GM21528 (cell line): Measurements from ENCODE around the gene KLRC4.
A peak's percentile ranks its signal among the peaks of the same experiment; 100 is the strongest.
"Not testable (repeated sequence)": the region's sequence is repeated elsewhere in the genome, so short reads cannot be mapped to it uniquely, and the experiment has no call there.

Source experiments
- ATAC-seq: cut with Tn5 transposase; IDR thresholded peaks from one replicate; pipeline ENCODE4 v1.9.1; 2021; ENCODE audit warnings: mild to moderate bottlenecking, moderate library complexity; ENCODE audit not compliant: unreplicated experiment, low FRiP score

Gene KLRC4

DNA sequence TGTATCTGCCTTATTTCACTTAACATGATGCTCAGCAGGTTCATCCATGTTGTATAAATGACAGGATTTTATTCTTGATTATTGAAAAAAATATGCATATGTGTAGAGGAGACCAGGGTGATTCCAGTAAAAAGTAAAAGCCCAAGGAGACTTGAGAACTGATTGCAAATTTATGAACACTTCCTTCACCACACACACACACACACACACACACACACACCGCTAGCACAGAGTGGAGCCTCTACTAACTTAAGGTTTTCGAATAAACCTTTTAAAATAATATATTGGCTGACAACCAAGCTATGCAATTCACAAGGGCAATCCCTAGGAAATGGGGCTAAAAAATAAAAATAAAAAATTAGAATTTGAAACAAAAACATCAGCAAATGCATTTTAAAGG, 11.4 kb downstream of the KLRC4 start:
- ATAC-seq = no peak

GRCh38 chr12:10397296-10397695, 12.3 kb downstream of the KLRC4 start:
- ATAC-seq = no peak

GRCh38 chr12:10396176-10396575, 13.4 kb downstream of the KLRC4 start:
- ATAC-seq = not testable (repeated sequence)

- ATAC-seq = peak; percentile 72
Observed at GRCh38 chr12:10395390-10395998, 14.1 kb downstream of the KLRC4 start.

DNA sequence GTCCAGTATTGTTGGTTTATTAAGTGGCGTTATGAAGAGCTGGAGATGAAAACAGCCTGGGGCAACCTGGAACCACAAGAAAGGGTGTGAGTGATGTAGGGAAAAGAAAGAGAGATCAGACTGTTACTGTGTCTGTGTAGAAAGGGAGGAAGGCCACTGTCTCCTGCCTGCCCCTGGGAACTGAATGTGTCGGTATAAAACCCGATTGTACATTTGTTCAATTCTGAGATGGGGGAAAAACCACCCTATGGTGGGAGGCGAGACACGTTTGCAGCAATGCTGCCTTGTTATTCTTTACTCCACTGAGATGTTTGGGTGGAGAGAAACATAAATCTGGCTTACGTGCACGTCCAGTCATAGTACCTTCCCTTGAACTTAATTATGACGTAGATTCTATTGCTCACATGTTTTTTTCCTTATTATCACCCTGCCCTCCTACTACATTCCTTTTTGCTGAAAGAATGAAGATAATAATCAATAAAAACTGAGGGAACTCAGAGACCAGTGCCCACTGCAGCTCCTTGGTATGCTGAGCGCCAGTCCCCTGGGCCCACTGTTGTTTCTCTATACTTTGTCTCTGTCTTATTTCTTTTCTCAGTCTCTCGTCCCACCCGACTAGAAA, 14.9 kb downstream of the KLRC4 start:
- ATAC-seq = not testable (repeated sequence)

- no peak for ATAC-seq
Observed at GRCh38 chr12:10393291-10393690, 16.3 kb downstream of the KLRC4 start.

DNA sequence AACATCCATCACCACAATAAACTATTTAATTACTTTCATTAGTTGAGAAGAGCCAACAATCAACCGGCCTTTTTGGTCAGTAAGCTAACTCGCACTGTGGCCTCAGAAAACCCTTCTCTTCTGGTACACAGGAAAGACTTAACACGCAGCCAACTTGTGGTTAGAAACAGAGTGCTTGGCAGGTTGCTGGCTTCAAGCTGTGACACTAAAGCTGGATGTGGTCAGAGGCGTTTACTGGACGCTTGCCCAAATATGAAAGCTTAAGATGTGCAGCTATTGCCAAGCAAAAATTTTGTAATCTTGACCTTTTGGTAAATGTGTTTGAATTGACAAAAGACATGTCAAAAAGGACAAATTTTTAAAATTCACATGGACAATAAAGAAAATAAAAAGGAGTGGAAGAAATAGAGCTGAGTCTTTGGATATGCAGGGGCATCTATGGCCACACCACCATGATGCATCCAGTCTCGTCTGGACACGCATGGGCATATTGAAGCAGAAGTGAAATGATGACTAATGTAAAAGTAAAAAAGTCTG, 17.1 kb downstream of the KLRC4 start:
- no peak for ATAC-seq

- ATAC-seq = not testable (repeated sequence)
Observed at GRCh38 chr12:10390991-10391390, 18.6 kb downstream of the KLRC4 start.

DNA sequence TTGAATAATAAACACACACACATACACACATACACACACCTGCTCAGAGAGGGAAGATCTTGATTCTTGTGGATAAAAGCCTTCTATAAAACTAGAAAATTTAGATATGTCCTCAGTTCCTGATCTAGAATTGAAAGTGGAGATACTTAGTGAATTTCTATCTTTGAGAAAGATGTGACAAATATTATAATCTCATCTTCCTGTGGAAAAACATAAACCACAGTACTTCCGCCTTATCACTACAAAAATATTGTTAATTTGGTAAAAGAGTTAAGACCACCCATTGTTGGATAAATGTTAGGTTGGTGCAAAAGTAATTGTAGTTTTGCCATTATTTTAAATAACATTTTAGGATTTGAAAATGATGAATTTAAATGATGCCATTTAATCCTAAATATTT, 19.7 kb downstream of the KLRC4 start, which contains the start of gene KLRK1:
Gene KLRK1, minus strand, starts transcription at position 138 of the 400 bp plus-strand sequence. CDS start 1,231 bp downstream, outside the sequence.
- ATAC-seq = no peak

DNA sequence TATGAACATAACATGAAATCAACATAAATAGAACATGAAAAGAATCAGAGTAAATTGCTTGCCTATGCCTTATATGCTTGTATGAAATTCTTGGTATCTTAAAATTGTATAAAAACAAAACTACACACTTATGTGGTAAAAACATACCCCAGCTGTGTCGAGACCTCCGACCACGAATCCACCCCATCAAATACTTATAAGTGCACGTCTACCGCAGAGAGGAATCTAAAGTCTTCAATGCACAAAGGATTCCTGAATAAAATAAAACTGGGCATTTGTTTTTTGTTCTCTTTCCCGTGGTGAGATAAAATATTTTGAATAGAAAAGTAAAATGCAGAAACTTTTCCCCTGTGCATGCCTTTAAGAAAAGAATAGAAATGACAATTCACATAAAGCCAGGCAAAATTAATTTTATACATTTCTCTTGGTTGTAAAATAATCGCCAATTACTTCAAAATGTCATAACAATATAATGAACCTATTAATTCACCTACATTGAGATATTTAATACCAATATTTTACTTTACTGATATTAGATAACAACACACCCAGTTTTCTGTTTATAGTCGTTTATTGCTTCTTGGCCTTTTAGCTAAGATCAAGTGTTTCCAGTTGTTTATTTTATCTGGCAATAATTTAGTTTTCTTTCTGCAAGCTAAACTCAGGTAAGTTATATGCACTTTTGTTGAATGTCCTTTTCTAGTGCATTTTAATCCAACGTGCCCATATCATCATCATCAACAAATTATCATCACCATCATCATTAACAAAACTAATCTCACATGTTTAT, 20.7 kb downstream of the KLRC4 start:
- ATAC-seq = no peak

DNA sequence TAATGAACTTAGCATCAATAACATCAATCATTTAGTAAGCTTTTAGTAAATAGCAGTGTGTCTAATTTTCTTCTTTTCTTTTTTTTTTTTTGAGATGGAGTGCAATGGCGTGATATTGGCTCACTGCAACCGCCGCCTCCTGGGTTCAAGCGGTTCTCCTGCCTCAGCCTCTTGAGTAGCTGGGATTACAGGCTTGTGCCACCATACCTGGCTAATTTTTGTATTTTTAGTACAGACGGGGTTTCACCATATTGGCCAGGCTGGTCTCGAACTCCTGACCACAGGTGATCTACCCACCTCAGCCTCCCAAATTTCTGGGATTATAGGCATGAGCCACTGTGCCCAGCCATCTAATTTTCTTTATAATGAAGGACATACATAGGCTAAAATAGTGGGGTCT, 22.1 kb downstream of the KLRC4 start:
- not testable (repeated sequence) for ATAC-seq

GRCh38 chr12:10386857-10387256, 22.7 kb downstream of the KLRC4 start:
- no peak for ATAC-seq

DNA sequence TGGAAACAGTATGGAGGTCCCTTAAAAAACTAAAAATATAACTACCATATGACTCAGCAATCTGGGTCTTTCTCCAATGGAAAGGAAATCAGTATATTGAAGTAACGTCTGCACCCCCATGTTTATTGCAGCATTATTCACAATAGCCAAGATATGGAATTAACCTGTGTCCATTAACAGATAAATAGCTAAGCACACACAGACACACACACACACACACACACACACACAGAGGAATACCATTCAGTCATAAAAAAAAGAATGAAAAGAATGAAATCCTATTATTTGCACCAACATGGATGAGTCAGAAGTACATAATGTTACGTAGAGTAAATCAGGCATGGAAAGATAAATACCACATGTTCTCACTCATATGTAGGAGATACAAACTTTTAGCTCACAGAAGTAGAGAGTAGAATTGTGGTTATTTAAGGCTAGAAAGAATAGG, 24.4 kb downstream of the KLRC4 start:
- no peak for ATAC-seq

GRCh38 chr12:10384191-10384590, 25.4 kb downstream of the KLRC4 start:
- no peak for ATAC-seq

DNA sequence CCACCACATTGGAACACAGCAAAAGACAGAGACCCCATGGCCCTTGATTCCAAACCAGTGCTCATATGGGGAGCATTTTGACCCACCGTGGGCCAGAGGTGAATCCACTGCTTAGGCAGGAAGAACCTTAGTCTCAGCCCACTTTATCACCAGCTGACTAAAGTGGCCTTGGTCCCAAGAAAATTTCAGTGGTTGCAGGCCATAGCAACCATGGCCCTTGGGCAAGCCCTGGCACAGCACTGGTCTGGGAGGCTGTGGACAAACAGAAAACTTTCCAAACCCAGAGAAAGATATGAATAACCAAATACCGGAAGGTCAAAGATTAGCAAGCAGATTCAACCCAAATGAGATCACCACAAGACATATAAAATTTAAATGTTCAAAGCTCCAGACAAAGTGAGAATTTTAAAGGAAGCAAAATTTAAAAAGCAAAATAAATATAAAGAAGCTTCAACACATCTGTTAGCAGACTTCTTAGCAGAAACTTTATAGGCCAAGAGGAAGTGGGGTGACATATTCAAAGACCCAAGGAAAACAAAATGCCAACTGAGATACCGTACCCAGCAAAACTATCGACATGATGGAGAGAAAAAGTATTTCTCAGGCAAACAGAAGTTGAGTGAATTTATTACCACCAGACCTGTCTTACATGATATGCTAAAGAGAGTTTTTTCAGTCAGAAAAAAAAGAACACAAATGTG, 27.5 kb downstream of the KLRC4 start:
- no peak for ATAC-seq

DNA sequence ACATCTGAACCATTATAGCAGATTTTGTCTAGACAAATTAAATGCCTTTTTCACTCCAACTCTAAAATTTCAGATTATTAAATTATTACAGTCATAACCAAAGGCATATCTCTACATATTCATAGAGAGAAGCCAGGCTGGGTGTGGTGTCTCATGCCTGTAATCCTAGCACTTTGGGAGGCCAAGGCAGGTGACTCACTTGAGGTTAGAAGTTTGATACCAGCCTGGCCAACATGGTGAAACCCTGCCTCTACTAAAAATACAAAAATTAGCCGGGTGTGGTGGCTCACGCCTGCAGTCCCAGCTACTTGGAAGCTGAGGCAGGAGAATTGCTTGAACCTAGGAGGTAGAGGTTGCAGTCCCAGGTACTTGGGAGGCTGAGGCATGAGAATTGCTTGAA, 30.8 kb downstream of the KLRC4 start:
- not testable (repeated sequence) for ATAC-seq

DNA sequence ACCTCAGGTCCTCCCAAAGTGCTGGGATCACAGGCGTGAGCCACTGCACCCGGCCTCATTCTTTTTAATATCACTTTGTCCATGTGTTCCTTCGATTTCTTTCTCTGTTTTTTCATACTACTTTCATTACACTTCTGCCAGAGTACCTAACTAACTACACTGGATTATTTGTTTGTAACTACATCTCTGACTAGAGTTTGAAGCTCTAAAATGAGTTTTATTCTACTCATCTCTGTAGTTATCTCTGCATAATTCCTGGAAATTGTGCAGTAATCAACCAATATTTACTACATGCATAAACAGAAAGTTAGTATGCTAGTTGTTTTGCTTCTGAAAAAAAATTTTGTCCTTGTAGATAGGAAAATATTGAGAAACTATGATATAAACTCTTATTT, 34.9 kb downstream of the KLRC4 start:
- ATAC-seq = no peak

DNA sequence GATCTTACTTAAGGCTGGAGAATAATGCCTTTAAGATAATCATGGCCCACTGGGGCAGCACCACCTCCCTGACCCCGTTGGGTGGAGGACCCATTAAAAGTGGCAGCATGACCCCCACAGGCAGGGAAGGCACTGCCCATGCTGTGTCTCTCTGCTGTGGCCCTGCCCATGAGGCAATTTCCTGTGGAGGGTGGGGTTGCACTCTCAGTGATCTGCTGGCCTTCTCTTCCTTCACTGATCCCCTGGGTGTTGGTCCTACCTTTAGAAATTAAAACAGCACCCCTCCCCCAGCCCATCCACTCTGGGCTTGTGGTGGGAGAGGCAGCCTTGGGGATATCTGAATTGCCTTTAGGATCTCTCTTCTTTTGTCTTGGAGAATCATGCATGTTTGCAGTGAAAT, 37.0 kb downstream of the KLRC4 start:
- no peak for ATAC-seq

DNA sequence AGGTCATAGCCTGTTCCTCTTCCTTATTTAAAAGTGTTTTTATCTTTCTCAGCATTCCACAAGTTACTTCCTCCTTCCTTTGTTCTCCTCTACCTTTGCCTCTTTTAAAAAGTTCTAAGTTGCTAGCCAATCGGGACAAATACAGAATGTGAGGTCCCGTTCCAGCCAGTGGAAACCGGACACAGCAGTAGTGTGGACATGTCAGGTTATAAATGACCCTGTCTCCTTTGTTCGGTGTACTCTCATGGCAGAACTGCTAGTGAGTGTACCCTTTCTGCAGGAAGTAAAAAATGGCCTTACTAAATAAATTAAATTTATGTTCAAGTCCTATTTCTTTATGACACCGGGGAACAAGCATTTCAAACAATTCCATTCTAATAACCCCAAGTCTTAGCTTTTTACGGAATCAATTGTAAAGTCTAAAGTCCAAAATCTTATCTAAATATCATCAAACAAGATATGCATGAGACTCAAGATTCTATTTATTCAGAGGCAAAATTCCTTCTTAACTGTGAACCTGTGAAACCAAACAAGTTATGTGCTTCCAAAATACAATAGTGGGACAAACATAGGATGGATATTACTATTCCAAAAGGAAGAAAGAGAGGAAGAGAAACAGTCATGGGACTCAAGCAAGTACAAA, 37.5 kb downstream of the KLRC4 start:
- not testable (repeated sequence) for ATAC-seq
